Gastroesophageal sphincter (tissue), 2 donors: ENCODE data around the gene AURKA.
A peak's percentile ranks its signal among the peaks of the same experiment; 100 is the strongest.

Source experiments
- EP300 ChIP-seq: sonication (generic); formaldehyde crosslinking; IDR thresholded peaks from one replicate; pipeline ENCODE4 v1.6.1; 2017; ENCODE audit warnings: antibody characterized with exemption, mild to moderate bottlenecking
- POLR2A ChIP-seq, 2 donors: fragments of 450-650 bp; IDR thresholded peaks; one replicate each; pipeline ENCODE4 v1.6.1; 2017; ENCODE audit warnings: antibody characterized with exemption in 2 of 2, mild to moderate bottlenecking in 2 of 2, moderate library complexity in 1 of 2
- POLR2AphosphoS5 ChIP-seq: sonication (generic); formaldehyde crosslinking; IDR thresholded peaks from one replicate; pipeline ENCODE4 v1.6.1; 2017; ENCODE audit warnings: antibody characterized with exemption

GRCh38 chr20:56439771-56440291 lies 47.8 kb upstream of the AURKA start:
- TF ChIP-seq POLR2AphosphoS5 (peak; percentile 40), EP300 (no peak), POLR2A (IDR thresholded peaks at IDR 0.05) (no peak)
